ENCODE data around the gene GPR146. TPM values are rescaled to one million over a fixed set of nuclear protein-coding genes. Genes with fewer than 3 reads are reported as not detected.
A peak's percentile ranks its signal among the peaks of the same experiment; 100 is the strongest.

The GPR146 gene
- total RNA-seq, 2 experiments from 2014 or later: 5.6 to 8.5 TPM

DNA sequence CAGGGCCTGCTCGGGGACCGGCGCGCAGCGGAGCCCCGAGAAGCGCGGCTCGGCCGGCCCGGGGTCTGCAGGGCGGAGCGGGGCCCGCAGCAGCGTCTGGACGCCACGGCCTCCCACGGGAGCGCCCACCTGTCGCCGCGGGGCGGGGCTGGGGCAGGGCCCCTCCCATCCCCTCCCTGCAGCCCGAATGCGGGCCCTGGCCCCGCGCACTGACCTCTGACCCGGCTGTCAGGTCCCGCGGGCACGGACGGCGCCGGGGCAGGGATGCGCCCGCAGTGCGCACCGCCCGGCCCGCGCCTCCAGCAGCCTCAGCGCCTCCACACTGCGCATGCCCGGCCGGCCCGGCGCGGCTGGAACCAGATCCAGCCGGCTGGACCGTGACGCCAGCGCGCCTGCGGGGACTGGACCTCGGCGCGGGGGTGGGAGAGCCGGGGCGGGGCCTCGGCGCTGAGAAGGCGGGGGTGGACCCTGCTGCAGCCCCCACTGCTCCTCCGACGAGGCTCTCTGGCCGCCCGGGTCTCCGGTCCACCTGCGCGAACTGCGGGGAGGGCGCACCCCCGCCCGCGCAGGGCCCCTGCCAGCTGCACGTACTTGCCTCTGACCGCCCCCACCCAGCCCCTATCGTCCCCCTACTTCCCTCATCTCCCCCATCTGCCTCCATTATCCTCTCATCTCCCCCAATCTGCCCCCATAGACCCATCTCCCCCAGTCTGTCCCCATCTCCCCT is 16.1 kb upstream of the GPR146 start:
- ChIA-PET CTCF (interaction anchor here (0.6 to 2.9 kb wide), 6 partner anchors 17 to 148 kb away, joined by 3 to 11 read pairs (median 4); partner anchors contain the start of gene GPR146), POLR2A (no interaction called here)
- peak overlapping the region; percentile 63 for H3K27ac Mint-ChIP-seq
- DNase-seq (peak; percentile 92), ATAC-seq (peak; percentile 84)
- no peaks in the 10 kb centered on the region for H3K27me3 Mint-ChIP-seq
- H3K4me3 Mint-ChIP-seq: peak overlapping the region; percentile 52
- no peaks in the 10 kb centered on the region for H3K9me3 Mint-ChIP-seq
- H3K4me1 Mint-ChIP-seq (ENCODE audit: low read depth): peaks cover 29% of the 10 kb centered on the region
- intact Hi-C loops (cut with micrococcal nuclease): no loop called here
- peaks cover 8% of the 10 kb centered on the region for H3K36me3 Mint-ChIP-seq (ENCODE audit: low read depth)
- TF ChIP-seq, protein P1, sequence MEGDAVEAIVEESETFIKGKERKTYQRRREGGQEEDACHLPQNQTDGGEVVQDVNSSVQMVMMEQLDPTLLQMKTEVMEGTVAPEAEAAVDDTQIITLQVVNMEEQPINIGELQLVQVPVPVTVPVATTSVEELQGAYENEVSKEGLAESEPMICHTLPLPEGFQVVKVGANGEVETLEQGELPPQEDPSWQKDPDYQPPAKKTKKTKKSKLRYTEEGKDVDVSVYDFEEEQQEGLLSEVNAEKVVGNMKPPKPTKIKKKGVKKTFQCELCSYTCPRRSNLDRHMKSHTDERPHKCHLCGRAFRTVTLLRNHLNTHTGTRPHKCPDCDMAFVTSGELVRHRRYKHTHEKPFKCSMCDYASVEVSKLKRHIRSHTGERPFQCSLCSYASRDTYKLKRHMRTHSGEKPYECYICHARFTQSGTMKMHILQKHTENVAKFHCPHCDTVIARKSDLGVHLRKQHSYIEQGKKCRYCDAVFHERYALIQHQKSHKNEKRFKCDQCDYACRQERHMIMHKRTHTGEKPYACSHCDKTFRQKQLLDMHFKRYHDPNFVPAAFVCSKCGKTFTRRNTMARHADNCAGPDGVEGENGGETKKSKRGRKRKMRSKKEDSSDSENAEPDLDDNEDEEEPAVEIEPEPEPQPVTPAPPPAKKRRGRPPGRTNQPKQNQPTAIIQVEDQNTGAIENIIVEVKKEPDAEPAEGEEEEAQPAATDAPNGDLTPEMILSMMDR (IDR thresholded peaks at IDR 0.05): no peak

- ATAC-seq (peak; percentile 82), DNase-seq (peak; percentile 86)
- peak overlapping the region; percentile 52 for H3K4me3 Mint-ChIP-seq
- H3K4me1 Mint-ChIP-seq (ENCODE audit: low read depth): peaks cover 36% of the 10 kb centered on the region
- ChIA-PET POLR2A (no interaction called here), CTCF (interaction anchor here (1.1 to 2.9 kb wide), 2 partner anchors 36 kb away, joined by 4 to 11 read pairs; no protein-coding TSS in a partner anchor)
- intact Hi-C loops (cut with micrococcal nuclease): no loop called here
- H3K27me3 Mint-ChIP-seq: no peaks in the 10 kb centered on the region
- peak overlapping the region; percentile 63 for H3K27ac Mint-ChIP-seq
- peaks cover 6% of the 10 kb centered on the region for H3K36me3 Mint-ChIP-seq (ENCODE audit: low read depth)
- no peaks in the 10 kb centered on the region for H3K9me3 Mint-ChIP-seq
- TF ChIP-seq, protein P1 (IDR thresholded peaks at IDR 0.05): no peak
Observed at GRCh38 chr7:1028775-1029636, 15.3 kb upstream of the GPR146 start.

DNA sequence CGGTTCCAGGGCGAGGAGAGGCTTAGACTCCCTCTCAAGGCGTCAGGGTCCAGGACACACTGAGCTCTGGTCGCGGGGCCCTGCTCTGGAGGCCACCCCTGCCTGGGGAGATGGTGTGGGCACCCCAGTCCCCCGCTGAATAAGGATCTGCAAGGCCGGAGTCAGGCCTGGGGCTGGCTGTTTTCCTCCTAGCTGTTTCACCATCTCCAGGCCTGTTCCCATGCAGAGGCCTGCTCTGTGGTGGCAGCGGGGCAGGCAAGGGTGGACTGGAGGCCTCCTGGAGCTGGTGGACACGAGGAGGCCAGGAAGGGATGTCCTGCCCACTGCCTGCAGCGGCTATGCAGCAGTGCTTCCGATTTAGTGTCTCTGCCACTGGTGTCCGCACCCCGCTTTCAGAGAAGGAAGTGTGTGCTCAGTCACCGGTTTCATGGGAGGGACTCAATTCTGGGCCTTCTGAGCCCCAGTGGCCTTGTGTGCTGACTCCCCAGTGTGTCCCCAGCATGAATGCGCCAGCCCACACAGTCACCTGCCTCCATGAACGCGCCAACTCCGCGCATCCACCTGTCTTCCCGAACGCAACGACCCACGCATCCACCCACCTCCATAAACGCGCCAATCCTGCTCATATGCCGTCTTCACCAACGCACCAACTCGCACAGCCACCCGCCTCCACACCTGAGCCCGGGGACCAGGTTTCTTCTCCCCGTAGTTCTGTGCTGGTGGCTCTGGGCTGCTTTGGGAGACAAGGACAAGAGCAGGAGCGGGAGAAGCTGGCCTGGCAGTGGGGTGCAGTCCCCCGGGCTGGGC is 14.5 kb upstream of the GPR146 start:
- Mint-ChIP-seq H3K36me3 (ENCODE audit: low read depth) (peaks cover 6% of the 10 kb centered on the region), H3K27me3 (no peaks in the 10 kb centered on the region), H3K4me1 (ENCODE audit: low read depth) (peaks cover 41% of the 10 kb centered on the region), H3K4me3 (no peak overlapping the region), H3K27ac (no peak overlapping the region), H3K9me3 (no peaks in the 10 kb centered on the region)
- ChIA-PET POLR2A (no interaction called here), CTCF (interaction anchor here (1.1 to 2.9 kb wide), 2 partner anchors 35 to 37 kb away, joined by 4 to 11 read pairs; no protein-coding TSS in a partner anchor)
- no peak for ATAC-seq
- no peak for DNase-seq
- intact Hi-C loops (cut with micrococcal nuclease): no loop called here
- TF ChIP-seq, protein P1 (IDR thresholded peaks at IDR 0.05): no peak

DNA sequence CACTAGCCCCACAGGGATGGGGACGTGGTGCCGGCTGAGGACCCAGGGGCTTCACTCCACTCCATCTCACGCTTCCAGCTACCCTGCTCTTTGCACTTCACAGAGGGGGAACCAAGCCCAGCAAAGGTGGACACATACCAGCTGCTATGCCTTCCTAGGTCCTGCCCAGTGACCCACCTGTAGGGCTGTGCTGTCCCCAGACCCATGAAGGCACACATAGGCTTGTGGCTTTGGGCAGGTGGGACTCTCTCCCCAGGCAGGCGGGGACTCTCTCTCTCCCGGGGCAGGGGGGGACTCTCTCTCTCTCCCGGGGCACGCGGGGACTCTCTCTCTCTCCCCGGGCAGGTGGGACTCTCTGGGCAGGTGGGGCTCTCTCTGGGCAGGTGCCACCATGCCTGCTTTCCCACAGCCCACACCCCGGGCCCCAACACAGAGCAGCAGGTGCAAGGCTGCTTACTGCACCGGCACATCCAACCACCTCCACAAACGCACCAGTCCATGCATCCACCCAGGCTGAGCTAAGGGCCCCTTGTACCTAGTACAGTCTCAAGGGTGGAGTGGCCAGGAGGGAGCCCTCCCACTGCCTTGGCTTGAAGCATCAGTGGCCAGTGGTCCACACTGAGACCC is 13.8 kb upstream of the GPR146 start:
- TF ChIP-seq, protein P1 (IDR thresholded peaks at IDR 0.05): no peak
- Mint-ChIP-seq H3K4me1 (ENCODE audit: low read depth) (peaks cover 45% of the 10 kb centered on the region), H3K27me3 (no peaks in the 10 kb centered on the region), H3K4me3 (no peak overlapping the region), H3K27ac (no peak overlapping the region), H3K9me3 (no peaks in the 10 kb centered on the region), H3K36me3 (ENCODE audit: low read depth) (peaks cover 6% of the 10 kb centered on the region)
- CTCF ChIA-PET: interaction anchor here (2.9 kb wide), 1 partner anchor 37 kb away, joined by 11 read pairs; no protein-coding TSS in a partner anchor
- DNase-seq (no peak), ATAC-seq (no peak)
- POLR2A ChIA-PET: interaction anchor here (1.0 kb wide), 1 partner anchor 13 kb away, joined by 3 read pairs; no protein-coding TSS in a partner anchor
- intact Hi-C loops (cut with micrococcal nuclease): no loop called here

Data from activated CD8-positive, alpha-beta T cell treated with anti-CD3 and anti-CD28 coated beads for 36 hours (primary cell).